HG03378 (cell line): ENCODE data around the gene TNFSF13.

Source experiments
- ATAC-seq: cut with Tn5 transposase; IDR thresholded peaks from one replicate; pipeline ENCODE4 v1.9.1; 2021; ENCODE audit warnings: mild to moderate bottlenecking, moderate library complexity; ENCODE audit not compliant: unreplicated experiment

The TNFSF13 gene, protein sequence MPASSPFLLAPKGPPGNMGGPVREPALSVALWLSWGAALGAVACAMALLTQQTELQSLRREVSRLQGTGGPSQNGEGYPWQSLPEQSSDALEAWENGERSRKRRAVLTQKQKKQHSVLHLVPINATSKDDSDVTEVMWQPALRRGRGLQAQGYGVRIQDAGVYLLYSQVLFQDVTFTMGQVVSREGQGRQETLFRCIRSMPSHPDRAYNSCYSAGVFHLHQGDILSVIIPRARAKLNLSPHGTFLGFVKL

DNA sequence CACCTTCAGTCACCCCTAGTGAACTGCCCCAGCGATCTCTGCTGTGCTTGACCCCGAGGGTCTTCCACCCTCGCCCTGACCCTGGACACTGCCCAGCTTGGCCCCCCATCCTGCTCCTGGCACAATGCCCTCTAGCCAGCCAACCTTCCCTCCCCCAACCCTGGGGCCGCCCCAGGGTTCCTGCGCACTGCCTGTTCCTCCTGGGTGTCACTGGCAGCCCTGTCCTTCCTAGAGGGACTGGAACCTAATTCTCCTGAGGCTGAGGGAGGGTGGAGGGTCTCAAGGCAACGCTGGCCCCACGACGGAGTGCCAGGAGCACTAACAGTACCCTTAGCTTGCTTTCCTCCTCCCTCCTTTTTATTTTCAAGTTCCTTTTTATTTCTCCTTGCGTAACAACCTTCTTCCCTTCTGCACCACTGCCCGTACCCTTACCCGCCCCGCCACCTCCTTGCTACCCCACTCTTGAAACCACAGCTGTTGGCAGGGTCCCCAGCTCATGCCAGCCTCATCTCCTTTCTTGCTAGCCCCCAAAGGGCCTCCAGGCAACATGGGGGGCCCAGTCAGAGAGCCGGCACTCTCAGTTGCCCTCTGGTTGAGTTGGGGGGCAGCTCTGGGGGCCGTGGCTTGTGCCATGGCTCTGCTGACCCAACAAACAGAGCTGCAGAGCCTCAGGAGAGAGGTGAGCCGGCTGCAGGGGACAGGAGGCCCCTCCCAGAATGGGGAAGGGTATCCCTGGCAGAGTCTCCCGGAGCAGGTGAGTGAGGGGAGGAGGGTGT lies at the start of gene TNFSF13:
Gene TNFSF13 (plus strand): TSS at position 207 of the 776 bp plus-strand sequence. CDS start 290 bp downstream, at position 497.
- ATAC-seq, result no peak

DNA sequence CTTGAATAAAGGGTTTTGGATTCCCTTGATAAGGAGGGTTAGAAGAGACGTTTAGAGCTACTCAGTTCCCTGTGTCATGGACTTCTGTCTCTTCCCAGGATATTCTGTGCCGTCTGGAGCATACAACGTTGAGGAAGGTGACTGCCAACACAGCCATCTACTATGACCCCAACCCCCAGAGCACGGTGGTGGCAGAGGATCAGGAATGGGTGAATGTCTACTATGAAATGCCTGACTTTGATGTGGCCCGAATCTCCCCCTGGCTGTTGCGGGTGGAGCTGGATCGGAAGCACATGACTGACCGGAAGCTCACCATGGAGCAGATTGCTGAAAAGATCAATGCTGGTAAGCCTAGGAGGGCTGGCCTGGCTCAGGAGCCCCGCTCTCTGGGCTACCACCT lies 49.7 kb upstream of the TNFSF13 start:
- no peak for ATAC-seq

DNA sequence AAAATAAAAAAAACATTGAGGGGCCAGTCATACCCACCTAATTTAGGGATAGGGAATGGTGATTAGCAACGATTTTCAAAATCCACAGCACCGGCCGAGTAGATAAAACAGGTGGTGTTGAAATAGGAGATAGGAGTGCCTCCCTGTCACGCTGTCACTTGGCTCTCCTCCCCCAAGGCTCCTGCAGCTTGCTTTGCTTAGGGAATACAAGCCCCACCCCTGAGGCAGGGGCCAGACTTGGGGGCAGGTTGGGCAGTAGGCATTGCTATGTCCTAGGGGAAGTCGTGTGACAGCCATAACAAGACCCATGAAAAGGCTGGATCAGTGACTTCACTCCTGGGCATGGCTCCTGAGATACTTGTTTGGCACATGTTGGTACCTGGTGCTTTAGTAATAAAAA lies 48.6 kb upstream of the TNFSF13 start:
- ATAC-seq, result no peak

DNA sequence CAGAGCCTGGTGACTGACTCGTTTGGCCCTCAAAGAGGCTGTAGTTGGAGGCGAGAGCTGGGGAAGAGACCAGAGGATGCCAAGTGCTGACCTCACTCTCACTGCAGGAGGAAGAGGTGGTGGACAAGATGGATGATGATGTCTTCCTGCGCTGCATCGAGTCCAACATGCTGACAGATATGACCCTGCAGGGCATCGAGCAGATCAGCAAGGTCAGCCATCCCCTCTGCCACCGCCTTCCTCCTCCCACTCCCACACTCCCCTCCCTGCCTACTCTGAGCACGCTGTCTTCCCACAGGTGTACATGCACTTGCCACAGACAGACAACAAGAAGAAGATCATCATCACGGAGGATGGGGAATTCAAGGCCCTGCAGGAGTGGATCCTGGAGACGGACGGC lies 47.4 kb upstream of the TNFSF13 start:
- ATAC-seq, result no peak

DNA sequence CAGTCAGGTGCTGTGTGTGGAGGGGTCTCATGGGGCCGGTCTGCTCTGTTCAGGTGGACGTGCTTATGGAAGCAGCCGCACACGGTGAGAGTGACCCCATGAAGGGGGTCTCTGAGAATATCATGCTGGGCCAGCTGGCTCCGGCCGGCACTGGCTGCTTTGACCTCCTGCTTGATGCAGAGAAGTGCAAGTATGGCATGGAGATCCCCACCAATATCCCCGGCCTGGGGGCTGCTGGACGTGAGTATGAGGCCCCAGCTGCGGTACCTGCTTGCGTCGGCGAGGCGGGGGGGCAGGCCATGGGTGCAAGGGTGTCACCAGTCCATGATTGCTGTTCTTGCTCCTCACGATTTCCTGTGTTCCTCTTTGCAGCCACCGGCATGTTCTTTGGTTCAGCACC lies 46.4 kb upstream of the TNFSF13 start:
- no peak for ATAC-seq

DNA sequence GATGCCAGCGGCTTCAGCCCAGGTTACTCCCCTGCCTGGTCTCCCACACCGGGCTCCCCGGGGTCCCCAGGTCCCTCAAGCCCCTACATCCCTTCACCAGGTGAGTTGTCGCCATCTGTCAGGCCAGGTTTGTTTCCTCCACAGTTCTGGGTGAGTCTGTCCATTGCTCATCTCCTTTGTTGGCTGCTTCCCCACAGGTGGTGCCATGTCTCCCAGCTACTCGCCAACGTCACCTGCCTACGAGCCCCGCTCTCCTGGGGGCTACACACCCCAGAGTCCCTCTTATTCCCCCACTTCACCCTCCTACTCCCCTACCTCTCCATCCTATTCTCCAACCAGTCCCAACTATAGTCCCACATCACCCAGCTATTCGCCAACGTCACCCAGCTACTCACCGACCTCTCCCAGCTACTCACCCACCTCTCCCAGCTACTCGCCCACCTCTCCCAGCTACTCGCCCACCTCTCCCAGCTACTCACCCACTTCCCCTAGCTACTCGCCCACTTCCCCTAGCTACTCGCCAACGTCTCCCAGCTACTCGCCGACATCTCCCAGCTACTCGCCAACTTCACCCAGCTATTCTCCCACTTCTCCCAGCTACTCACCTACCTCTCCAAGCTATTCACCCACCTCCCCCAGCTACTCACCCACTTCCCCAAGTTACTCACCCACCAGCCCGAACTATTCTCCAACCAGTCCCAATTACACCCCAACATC lies 45.6 kb upstream of the TNFSF13 start:
- ATAC-seq, result no peak

DNA sequence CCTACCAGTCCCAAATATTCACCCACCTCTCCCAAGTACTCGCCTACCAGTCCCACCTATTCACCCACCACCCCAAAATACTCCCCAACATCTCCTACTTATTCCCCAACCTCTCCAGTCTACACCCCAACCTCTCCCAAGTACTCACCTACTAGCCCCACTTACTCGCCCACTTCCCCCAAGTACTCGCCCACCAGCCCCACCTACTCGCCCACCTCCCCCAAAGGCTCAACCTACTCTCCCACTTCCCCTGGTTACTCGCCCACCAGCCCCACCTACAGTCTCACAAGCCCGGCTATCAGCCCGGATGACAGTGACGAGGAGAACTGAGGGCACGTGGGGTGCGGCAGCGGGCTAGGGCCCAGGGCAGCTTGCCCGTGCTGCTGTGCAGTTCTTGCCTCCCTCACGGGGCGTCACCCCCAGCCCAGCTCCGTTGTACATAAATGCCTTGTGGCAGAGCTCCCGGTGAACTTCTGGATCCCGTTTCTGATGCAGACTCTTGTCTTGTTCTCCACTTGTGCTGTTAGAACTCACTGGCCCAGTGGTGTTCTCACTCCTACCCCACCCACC lies 44.6 kb upstream of the TNFSF13 start:
- ATAC-seq, result no peak

DNA sequence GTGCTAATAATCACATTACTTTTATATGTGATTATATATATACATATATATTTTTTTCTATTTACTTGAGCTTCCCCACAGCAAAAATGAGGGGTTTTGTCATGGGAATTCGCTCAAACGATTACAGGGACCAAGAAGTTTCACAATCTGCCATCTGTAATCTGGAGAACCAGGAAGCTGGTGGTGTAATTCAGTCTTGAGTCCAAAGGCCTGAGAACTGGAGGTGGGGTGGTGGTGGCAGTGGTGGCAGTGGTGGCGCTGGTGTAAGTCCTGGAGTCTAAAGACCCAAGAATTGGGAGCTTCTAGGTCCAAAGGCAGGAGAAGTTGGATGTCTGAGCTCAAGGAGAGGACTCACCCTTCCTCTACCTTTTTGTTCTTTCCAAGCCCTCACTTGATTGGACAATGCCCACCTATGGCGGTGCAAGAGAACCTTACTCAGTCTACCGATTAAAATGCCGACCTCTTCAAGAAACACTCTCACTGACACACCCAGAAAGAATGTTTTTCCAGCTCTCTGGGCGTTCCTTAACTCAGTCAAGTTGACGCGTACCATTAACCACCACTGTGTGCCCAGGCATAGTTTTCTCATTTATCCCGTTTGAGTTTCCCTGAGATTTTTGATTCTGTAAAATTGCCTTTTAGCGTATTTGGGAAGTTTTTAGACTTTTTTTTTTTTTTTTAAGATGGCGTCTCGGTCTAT lies 42.5 kb upstream of the TNFSF13 start:
- ATAC-seq, result no peak

DNA sequence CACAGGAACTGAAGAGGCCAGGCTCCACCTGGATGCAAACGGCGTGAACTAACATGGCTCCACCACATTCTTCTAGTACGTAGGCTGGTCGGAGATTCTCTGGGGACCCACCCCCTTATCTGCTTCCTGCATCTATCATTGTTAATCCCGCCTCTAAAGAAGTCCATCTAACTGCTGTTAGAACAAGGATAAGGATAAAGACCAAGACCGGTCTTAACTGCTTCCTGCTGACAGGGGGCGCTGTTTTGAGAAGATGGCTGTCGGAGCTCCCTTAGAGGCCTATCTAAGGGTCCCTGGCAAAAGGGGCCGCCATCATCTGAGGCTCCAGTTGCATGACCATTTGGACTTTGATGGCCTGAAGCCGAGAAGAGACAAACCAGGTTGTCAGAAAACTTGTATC lies 35.5 kb upstream of the TNFSF13 start:
- ATAC-seq, result no peak

DNA sequence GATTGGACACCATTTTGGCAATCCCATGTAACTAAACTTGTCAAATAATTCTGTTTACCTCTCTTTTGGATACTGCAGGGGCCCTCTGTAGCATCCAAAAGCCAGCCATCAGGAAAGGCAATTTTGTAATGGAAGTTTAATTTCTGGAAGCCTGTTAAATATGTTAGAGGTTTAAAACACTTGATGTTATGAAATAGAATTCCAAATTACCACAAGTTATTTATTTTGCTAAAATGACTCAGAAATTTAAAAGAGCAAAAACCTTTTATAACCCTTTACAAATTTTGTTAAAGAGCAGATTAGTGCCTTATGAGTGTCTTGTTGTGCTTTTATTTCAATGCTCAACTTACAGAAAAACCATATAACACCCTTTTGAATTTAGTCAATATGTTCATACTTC lies 29.7 kb upstream of the TNFSF13 start:
- ATAC-seq, result no peak

DNA sequence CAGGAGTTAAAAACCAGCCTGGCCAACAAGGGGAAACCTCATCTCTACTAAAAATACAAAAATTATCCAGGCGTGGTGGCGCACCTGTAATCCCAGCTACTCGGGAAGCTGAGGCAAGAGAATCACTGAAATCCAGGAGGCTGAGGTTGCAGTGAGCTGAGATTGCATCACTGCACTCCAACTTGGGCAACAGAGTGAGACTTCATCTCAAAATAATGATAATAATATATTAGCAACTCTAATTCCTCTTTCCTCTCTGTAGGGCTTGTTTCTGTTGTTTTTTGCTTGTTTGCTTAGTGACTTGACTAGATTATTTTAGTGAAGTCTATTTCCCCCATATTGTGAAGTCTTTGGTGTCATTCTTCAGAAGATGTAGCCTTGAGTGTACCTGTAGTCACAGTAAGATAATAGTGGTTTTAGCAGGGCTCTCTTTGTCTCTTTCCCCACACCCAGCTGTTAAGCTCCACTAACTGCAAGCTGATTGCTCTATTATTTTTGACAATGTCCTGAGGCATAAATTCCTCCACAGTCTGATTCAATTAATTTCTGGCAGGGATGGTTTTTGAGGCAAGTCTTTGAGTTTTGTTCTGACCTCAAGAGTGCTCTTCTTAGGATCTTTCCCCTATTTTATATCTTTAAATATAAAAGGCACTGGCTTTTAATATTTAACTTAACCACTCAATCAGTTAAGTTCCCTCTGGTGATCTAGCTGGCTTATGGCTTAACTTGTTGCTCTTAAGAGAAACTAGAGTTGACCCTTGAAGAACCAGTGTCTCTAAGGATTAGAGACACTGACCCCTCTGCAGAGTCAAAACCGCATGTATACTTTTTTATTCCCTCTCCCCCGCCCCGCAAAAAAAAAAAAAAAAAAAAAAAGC lies 28.3 kb upstream of the TNFSF13 start:
- no peak for ATAC-seq

DNA sequence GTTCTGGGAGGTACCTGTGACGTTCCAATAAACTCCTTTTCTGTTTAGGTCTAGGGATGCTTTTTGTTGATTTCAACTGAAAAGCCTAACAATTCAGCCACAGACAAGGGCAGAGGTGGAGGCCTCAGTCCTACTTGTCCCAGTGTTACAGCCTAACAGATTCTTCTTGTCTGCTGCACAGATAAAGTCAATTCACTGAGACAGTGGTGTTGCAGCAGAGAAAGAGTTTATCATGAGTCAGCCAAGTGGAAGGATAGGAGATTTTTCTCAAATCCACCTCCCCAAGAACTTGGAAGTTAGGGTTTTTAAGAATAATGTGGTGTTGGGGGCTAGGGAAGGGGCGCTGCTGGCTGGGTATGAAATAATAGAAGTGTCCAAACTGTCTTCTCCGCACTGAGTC lies 20.5 kb upstream of the TNFSF13 start:
- no peak for ATAC-seq

DNA sequence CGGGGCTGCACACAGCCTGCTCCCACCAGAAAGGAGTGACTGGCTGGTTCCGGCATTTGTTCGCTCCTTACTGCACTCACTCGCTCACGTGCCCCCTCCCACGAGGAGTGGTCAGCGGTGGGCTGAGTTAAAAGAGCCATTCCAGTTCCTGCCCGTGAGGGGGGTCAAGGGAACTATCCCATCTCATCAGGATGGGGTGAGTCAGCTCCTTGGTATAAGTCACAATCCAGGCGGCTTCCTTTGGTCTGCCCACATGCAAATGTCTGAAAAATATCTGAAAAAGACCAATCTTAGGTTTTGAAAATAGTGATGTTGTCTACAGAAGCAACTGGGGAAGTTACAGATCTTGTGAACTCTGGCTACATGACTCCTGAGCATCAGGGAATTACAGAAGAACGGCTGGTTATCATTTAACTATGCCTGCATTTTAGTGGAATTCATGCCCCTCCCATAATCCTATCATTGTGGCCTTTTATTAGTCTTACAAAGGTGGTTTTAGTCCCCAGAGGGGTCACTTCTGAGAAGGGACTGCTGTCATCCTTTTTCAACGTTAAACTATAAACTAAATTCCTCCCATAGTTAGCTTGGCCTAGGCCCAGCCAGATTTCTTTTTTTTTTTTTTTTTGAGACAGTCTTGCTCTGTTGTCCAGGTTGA lies 19.5 kb upstream of the TNFSF13 start:
- no peak for ATAC-seq

DNA sequence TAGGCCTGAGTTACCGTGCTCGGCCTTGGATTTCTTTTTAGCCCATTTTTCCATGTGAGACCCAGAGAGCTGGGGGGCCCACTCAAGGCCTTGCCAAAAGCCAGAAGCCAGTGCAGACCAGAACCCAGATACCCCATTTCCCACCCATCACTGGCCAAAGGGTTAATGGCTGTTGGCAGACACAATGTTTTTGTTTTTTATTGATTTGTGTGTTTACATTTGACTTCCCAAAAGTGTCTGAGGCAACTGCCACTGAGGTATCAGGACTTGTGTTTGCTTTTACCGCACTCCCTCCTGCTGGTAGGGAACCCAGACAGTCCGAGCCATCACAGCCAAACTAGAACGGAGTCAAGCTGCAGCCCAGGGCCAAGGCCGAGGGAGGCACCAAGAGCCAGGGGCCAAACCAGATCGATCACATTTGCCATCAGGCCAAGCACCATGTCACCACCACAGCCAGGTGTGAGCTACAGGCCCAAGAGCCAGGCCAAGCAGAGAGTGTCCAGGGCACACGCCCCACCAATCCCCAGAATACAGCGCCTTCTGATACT lies 17.4 kb upstream of the TNFSF13 start:
- no peak for ATAC-seq

DNA sequence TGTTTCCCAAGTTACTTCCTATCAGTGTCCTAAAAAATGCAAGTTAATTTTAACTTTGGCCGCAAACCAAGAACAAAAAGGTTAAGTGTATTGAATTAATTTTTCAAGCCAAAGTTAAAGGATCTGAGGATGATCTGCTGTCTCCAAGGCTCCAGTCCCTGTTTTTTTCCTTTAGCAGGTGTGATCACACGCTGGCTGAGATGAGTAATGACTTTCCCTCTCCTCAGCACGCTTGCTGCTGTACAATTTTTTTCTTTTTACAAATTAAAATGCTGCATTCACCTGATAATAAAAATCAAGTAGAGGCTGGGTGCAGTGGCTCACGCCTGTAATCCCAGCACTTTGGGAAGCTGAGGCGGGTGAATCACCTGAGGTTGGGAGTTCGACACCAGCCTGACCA lies 13.6 kb upstream of the TNFSF13 start:
- ATAC-seq, result no peak

DNA sequence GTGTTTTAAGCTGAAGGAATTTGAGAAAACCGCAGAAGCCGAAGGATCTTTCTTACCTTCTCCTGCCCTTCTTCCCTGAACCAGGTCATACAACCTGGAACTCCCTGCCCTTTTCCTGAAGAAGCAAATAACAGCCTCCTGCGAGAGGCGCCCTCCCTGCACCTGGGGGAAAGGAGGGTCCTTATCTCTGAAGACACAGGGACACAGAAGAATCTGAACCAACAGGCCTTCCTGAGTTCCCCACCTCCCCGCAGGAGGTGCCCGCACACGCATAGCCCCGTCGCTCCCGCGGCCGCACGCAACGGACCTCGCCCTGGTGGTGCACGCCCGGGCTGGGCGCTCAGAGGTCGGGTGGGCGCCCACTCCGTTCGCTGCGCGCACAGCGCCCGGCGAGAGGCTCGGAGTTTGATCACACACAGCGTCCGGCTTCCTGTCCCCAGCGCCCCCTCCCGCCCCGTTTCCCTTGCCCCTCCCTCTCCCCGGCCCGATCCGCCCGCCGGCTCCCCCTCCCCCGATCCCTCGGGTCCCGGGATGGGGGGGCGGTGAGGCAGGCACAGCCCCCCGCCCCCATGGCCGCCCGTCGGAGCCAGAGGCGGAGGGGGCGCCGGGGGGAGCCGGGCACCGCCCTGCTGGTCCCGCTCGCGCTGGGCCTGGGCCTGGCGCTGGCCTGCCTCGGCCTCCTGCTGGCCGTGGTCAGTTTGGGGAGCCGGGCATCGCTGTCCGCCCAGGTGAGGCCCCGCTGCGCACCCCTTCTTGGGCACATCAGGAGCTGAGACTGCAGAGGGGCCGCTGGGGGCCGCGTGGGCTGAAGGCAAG lies 9.8 kb upstream of the TNFSF13 start, which contains the start of gene TNFSF12:
Gene TNFSF12 (plus strand): TSS at position 474 of the 816 bp plus-strand sequence. CDS start 96 bp downstream, at position 570.
- ATAC-seq, result no peak

DNA sequence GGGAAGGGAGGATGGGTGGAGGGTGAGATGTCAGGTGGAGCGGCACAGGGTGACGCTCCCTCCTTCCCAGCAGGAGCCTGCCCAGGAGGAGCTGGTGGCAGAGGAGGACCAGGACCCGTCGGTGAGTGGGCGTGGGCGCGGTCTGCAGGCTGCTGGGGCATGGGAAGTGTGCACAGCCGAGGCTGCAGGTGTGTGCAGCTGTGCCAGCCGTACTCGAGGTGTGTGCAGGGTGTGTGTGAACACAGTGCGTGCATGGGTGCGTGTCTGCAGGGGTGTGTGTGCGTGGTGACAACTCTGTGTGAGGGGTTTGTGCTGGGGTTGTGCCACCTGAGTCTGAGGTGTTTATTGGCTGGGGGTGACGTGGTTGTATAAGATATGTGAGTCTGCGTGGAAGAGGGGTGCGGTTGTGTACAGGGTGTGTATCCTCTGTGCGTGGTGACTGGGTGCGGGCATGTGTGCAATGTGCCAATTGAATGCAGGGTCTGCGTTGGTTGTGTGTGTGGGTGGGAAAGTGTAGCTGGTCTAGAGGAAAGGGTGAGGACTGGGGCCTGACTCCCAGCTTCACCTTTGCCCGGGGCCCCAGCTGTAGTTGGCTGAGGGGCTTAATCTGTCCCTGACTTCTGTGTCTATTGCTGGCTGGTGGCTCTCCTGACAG lies 9.0 kb upstream of the TNFSF13 start:
- ATAC-seq, result no peak

DNA sequence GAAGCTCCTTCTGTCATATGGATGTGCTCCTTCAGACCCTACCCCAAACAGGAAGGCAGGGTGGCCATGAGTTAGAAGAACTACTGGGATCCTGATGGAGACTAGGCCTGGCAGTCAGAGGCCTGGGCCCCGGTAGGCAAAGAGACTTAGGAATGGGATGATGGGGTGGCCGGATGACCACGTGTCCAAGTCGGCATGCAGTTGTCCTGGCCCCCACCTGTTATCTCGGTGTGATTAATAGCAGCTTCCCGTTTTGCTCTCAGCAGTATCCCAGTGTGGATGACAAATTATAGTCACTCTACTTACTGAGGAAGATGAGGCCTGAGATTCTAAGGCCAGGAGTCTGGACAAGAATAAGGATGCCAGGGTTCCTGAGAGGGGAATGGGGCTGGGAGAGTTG lies 8.2 kb upstream of the TNFSF13 start:
- no peak for ATAC-seq
